Thyroid gland (tissue), 4 donors: Measurements from ENCODE around the gene NALF2. TPM values are rescaled to one million over a fixed set of nuclear protein-coding genes. Genes with fewer than 3 reads are reported as not detected.

Experiments
- DNase-seq, 2 donors: peaks; one replicate each; pipeline ENCODE4 v3.0.0-alpha.2; 2019
- H3K27ac ChIP-seq, 3 donors: fragments of 200-600 bp; sonication (generic); 1 replicate in 2 of 3; 2 replicates in 1 of 3; pipeline ENCODE4 v1.5.1; 2016 to 2019; ENCODE audit warnings: mild to moderate bottlenecking in 1 of 3, moderate library complexity in 1 of 3
- H3K27me3 ChIP-seq: fragments of 200-600 bp; sonication (generic); one replicate; pipeline ENCODE4 v1.5.1; 2019
- H3K36me3 ChIP-seq, 2 donors: fragments of 200-600 bp; sonication (generic); one replicate each; pipeline ENCODE4 v1.5.1; 2016 to 2019
- H3K4me1 ChIP-seq, 2 donors: fragments of 200-600 bp; sonication (generic); one replicate each; pipeline ENCODE4 v1.5.1; 2017 to 2019
- H3K4me3 ChIP-seq, 3 donors: fragments of 200-600 bp; sonication (generic); replicated peaks in 1 of 3; 1 replicate in 2 of 3; 2 replicates in 1 of 3; pipeline ENCODE4 v1.5.1; 2016; ENCODE audit warnings: mild to moderate bottlenecking in 1 of 3
- H3K9me3 ChIP-seq: fragments of 200-600 bp; sonication (generic); one replicate; pipeline ENCODE4 v1.5.1; 2017
- POLR2A ChIP-seq, 2 donors: fragments of 450-650 bp; IDR thresholded peaks; one replicate each; pipeline ENCODE4 v1.6.1; 2017; ENCODE audit warnings: antibody characterized with exemption in 2 of 2, mild to moderate bottlenecking in 2 of 2, moderate library complexity in 1 of 2
- WGBS, 2 donors: methylation state at CpG; one replicate each; pipeline ENCODE4 v1.1.5; 2017; 5-methylcytosine and 5-hydroxymethylcytosine counted together
- intact Hi-C: fragments of 100-400 bp; cut with DNase I; formaldehyde crosslinking; loops from one replicate; pipeline ENCODE4 v1.15.1; 2023
- total RNA-seq, 4 donors: library from RNA; depleted of rRNA; stranded (reverse); fragments of >200 nt; gene quantifications; one replicate each; pipeline ENCODE4 v1.2.3, GENCODE V29; 2016
- TF ChIP-seq, protein P1 (sequence below), 6 experiments: fragments of 200-600 bp in 3 of 6; fragments of 450-650 bp in 3 of 6; sonication (generic) in 3 of 6; IDR thresholded peaks; one replicate each; pipeline ENCODE4 v1.5.1; 2016 to 2019; ENCODE audit warnings: antibody characterized with exemption in 6 of 6, mild to moderate bottlenecking in 2 of 6, inconsistent platforms in 1 of 6, moderate library complexity in 1 of 6

Gene NALF2
- total RNA-seq: 10 to 100 TPM in 3 of 4 donors, 1 to 10 TPM in 1; 2.8 to 26.1 (median 19.5) TPM

DNA sequence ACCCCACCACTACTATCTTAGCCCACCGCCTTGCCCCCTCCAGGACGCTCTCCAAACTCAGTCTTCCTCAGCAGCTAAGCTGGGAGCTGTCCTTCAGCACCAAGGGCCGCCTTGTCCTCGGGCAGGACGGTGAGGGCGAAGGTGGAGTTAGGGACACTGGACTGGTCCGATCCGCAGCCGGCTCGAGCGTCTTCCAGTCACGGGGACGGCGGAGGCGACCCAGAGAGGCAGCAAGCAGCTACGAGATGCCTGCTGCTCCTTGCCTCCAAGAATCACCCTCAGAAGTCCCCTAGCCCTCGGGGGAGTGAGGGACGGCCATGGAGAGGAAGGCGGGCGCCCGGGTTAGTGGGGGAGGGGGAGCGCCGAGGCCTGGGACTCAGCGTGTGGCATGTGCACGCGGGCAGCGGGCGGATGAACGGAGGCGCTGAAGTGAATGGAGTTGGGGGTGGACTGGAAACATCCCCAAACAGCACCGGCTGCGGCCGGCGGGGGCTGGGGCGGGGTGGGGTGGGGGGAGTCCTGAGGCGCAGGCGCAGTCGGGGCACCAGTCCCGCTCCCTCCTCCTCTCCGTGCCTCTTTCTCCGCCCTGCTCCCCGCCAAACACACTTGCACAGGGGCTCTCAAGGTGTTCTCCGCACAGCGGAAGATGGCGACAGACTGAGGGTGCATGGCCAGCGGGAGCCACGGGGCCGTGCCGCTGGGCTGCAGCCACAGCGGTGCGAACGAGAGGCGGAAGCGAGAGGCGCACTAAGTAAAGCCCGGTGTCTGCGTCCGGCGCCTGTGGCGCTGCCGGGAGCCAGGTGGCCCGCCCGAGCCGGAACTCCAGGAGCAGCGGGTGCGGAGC lies at the start of gene NALF2:
Gene NALF2 (plus strand): TSS at position 545 of the 844 bp plus-strand sequence. CDS start 957 bp downstream, outside the sequence.
- peak within 1 kb of the TSS; percentile 40 to 57 (median 44) for H3K27ac ChIP-seq
- intact Hi-C loops: no loop called here
- H3K36me3 ChIP-seq: no peaks in the 10 kb centered on the region
- DNase-seq: peak; percentile 77 to 78
- no peaks in the 10 kb centered on the region for H3K27me3 ChIP-seq
- no peaks in the 10 kb centered on the region for H3K4me1 ChIP-seq
- peak within 1 kb of the TSS in 2 of 3 donors; percentile 35 to 41 for H3K4me3 ChIP-seq
- no peaks in the 10 kb centered on the region for H3K9me3 ChIP-seq
- WGBS, 2 donors: 0% methylated on average over 5 of the region's 66 CpGs; no CpG with 5 or more reads in 1 of the 2 donors
- TF ChIP-seq, protein P1, sequence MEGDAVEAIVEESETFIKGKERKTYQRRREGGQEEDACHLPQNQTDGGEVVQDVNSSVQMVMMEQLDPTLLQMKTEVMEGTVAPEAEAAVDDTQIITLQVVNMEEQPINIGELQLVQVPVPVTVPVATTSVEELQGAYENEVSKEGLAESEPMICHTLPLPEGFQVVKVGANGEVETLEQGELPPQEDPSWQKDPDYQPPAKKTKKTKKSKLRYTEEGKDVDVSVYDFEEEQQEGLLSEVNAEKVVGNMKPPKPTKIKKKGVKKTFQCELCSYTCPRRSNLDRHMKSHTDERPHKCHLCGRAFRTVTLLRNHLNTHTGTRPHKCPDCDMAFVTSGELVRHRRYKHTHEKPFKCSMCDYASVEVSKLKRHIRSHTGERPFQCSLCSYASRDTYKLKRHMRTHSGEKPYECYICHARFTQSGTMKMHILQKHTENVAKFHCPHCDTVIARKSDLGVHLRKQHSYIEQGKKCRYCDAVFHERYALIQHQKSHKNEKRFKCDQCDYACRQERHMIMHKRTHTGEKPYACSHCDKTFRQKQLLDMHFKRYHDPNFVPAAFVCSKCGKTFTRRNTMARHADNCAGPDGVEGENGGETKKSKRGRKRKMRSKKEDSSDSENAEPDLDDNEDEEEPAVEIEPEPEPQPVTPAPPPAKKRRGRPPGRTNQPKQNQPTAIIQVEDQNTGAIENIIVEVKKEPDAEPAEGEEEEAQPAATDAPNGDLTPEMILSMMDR (IDR thresholded peaks at IDR 0.05): peak in 1 of 6 experiments; percentile 11
- TF ChIP-seq POLR2A (IDR thresholded peaks at IDR 0.05): peak in 1 of 2 donors; percentile 65

DNA sequence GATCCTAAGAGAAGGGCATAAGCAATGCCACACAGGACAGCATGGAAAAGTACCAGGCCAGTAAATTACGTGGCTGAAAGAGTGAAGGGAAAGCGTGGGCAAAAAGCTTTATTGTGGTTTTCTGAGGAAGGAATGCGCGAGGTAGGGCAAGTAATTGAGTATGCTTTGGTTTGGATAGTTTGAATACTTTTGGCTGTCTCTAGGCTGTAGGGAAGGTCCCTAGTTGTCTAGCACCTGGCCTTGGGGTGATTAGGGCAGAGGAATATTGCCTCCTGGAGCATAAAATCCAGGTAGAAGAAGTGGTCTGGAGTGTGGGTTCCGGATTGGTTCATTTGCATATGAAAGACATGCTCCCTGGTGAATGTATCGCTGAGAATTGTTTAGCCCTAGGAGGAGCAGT lies 46.4 kb upstream of the NALF2 start:
- intact Hi-C loops: no loop called here

DNA sequence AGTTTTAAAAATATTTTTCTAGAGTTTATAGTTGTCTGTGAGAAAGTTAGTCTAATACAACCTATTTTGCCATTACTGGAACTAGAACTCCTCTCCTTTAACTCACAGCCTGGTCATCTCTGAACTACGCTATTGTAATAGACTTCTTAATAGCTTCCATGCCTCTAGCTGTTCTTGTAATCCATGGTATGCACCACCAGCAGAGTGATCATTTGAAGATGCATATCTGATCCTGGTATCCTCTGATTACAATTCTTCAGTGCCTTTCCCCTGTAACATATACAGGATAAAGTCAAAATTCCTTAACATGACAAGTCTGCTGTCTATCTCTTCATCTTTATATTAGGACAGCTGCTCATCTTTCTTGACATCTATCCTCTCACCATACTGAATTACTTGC lies 37.6 kb upstream of the NALF2 start:
- Histone ChIP-seq H3K9me3 (no peaks in the 10 kb centered on the region), H3K4me1 (no peaks in the 10 kb centered on the region), H3K36me3 (no peaks in the 10 kb centered on the region), H3K27me3 (no peaks in the 10 kb centered on the region), H3K4me3 (no peak overlapping the region), H3K27ac (no peak overlapping the region)
- 81 to 96% methylated on average over 1 of the region's 1 CpG for WGBS, 2 donors
- intact Hi-C loops: no loop called here
- no peak for DNase-seq
- TF ChIP-seq, protein P1 (IDR thresholded peaks at IDR 0.05): no peak
- TF ChIP-seq POLR2A (IDR thresholded peaks at IDR 0.05): no peak

More for the DNA sequence above, 46.4 kb upstream of the NALF2 start:
- WGBS, 2 donors: 81 to 85% methylated on average over 6 of the region's 6 CpGs
- Histone ChIP-seq H3K4me3 (no peak overlapping the region), H3K9me3 (no peaks in the 10 kb centered on the region), H3K27ac (no peak overlapping the region), H3K4me1 (no peaks in the 10 kb centered on the region), H3K36me3 (no peaks in the 10 kb centered on the region), H3K27me3 (no peaks in the 10 kb centered on the region)
- no peak for DNase-seq
- TF ChIP-seq, protein P1 (IDR thresholded peaks at IDR 0.05): no peak
- TF ChIP-seq POLR2A (IDR thresholded peaks at IDR 0.05): no peak

GRCh38 chrX:69469975-69470374 lies 34.2 kb upstream of the NALF2 start:
- TF ChIP-seq POLR2A (IDR thresholded peaks at IDR 0.05): no peak
- TF ChIP-seq, protein P1 (IDR thresholded peaks at IDR 0.05): no peak
- no peak overlapping the region for H3K27ac ChIP-seq

GRCh38 chrX:69489625-69490024 lies 14.5 kb upstream of the NALF2 start:
- intact Hi-C loops: loop anchor here (5.0 kb wide), 2 partner anchors 133 to 608 kb away; no protein-coding TSS in a partner anchor
- no peak for DNase-seq

More at GRCh38 chrX:69469975-69470374, 34.2 kb upstream of the NALF2 start:
- no peaks in the 10 kb centered on the region for H3K9me3 ChIP-seq
- WGBS, 2 donors: 76 to 82% methylated on average over 4 of the region's 4 CpGs
- no peaks in the 10 kb centered on the region for H3K27me3 ChIP-seq
- no peak overlapping the region for H3K4me3 ChIP-seq
- H3K36me3 ChIP-seq: no peaks in the 10 kb centered on the region
- no peak for DNase-seq
- intact Hi-C loops: no loop called here
- H3K4me1 ChIP-seq: no peaks in the 10 kb centered on the region

More at GRCh38 chrX:69489625-69490024, 14.5 kb upstream of the NALF2 start:
- H3K4me1 ChIP-seq: no peaks in the 10 kb centered on the region
- no peaks in the 10 kb centered on the region for H3K36me3 ChIP-seq
- H3K4me3 ChIP-seq: no peak overlapping the region
- H3K27me3 ChIP-seq: no peaks in the 10 kb centered on the region
- no peaks in the 10 kb centered on the region for H3K9me3 ChIP-seq
- TF ChIP-seq POLR2A (IDR thresholded peaks at IDR 0.05): no peak
- TF ChIP-seq, protein P1 (IDR thresholded peaks at IDR 0.05): no peak
- H3K27ac ChIP-seq: no peak overlapping the region
